HCEC 1CT (cell line): ENCODE measurements around the gene CDH4.

Experiments
- DNase-seq: peaks from one replicate; pipeline ENCODE4 v3.0.0-alpha.2; 2017

The CDH4 gene

GRCh38 chr20:61895016-61895415 lies 643.0 kb downstream of the CDH4 start:
- no peak for DNase-seq

GRCh38 chr20:61895686-61896057 lies 643.6 kb downstream of the CDH4 start:
- DNase-seq: no peak

- peak; percentile 37 for DNase-seq
These were observed 644.2 kb downstream of the CDH4 start for GRCh38 chr20:61896058-61896961.

GRCh38 chr20:61897401-61898295 lies 645.6 kb downstream of the CDH4 start:
- no peak for DNase-seq

GRCh38 chr20:61898405-61898804 lies 646.3 kb downstream of the CDH4 start:
- no peak for DNase-seq

GRCh38 chr20:61900011-61900944 lies 648.2 kb downstream of the CDH4 start:
- DNase-seq: no peak

- DNase-seq: no peak
These were observed 648.9 kb downstream of the CDH4 start for GRCh38 chr20:61900945-61901293.

GRCh38 chr20:61901392-61902220 lies 649.5 kb downstream of the CDH4 start:
- no peak for DNase-seq

- no peak for DNase-seq
These were observed 650.3 kb downstream of the CDH4 start for GRCh38 chr20:61902221-61902869.

GRCh38 chr20:61903575-61904340 lies 651.7 kb downstream of the CDH4 start:
- DNase-seq: no peak

GRCh38 chr20:61904456-61904855 lies 652.4 kb downstream of the CDH4 start:
- DNase-seq: no peak

GRCh38 chr20:61905781-61906523 lies 653.9 kb downstream of the CDH4 start:
- no peak for DNase-seq

- DNase-seq: no peak
These were observed 655.2 kb downstream of the CDH4 start for GRCh38 chr20:61907081-61907891.

- DNase-seq: no peak
These were observed 656.3 kb downstream of the CDH4 start for GRCh38 chr20:61908057-61909026.

- DNase-seq: no peak
These were observed 657.0 kb downstream of the CDH4 start for GRCh38 chr20:61909028-61909427.

GRCh38 chr20:61909821-61910220 lies 657.8 kb downstream of the CDH4 start:
- DNase-seq: no peak

- DNase-seq: no peak
These were observed 659.8 kb downstream of the CDH4 start for GRCh38 chr20:61911824-61912223.
